ENCODE measurements around the gene C22orf15.
A peak's percentile ranks its signal among the peaks of the same experiment; 100 is the strongest.
"Not testable (repeated sequence)": the region's sequence is repeated elsewhere in the genome, so short reads cannot be mapped to it uniquely, and the experiment has no call there.

The C22orf15 gene

DNA sequence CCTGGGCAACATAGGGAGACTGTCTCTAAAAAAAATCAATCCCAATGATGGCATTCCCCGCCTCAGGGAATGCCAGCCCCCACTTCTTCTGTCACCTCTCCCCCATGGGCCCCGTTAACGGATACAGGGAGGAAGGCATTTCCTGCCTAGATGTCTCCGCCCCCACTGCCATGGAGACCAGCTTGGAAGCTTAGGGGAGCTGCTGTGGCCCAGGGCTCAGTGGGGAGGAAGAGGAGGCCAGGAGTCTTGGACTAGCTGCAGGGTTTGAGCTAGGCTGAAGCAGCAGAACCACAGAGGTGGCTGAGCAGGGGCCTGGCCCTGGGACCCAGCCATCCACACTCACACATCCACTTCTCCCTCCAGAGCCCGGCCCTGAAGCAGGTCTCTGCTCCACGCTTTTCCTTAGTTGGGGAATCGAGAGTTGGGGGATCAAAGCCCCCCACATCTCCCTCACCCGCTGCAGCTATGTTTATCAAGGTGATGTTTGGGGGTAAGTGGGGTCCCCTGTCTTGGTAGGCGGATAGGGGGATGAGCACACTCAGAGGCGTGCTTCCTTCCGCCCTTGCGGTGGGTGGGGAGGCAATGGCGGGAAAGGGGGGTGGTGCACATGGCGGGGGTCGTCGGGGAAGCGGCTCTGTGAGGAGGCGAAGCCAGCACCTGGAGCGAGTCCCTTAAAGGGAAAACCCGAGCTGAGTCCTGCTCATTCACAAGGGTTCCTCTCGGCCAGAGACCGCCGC, at the start of gene C22orf15:
TSS of gene C22orf15 (plus strand) at position 149 of the 737 bp plus-strand sequence. CDS start at position 466, 317 bp downstream.
- DNase-seq (ENCODE audit: low spot score) = no peak

- DNase-seq (ENCODE audit: low spot score) = no peak
Observed at GRCh38 chr22:23713696-23714595, 48.8 kb upstream of the C22orf15 start.

- DNase-seq (ENCODE audit: low spot score) = no peak
Observed at GRCh38 chr22:23714596-23715578, 47.9 kb upstream of the C22orf15 start.

- no peak for DNase-seq (ENCODE audit: low spot score)
Observed at GRCh38 chr22:23715806-23716375, 46.9 kb upstream of the C22orf15 start.

DNA sequence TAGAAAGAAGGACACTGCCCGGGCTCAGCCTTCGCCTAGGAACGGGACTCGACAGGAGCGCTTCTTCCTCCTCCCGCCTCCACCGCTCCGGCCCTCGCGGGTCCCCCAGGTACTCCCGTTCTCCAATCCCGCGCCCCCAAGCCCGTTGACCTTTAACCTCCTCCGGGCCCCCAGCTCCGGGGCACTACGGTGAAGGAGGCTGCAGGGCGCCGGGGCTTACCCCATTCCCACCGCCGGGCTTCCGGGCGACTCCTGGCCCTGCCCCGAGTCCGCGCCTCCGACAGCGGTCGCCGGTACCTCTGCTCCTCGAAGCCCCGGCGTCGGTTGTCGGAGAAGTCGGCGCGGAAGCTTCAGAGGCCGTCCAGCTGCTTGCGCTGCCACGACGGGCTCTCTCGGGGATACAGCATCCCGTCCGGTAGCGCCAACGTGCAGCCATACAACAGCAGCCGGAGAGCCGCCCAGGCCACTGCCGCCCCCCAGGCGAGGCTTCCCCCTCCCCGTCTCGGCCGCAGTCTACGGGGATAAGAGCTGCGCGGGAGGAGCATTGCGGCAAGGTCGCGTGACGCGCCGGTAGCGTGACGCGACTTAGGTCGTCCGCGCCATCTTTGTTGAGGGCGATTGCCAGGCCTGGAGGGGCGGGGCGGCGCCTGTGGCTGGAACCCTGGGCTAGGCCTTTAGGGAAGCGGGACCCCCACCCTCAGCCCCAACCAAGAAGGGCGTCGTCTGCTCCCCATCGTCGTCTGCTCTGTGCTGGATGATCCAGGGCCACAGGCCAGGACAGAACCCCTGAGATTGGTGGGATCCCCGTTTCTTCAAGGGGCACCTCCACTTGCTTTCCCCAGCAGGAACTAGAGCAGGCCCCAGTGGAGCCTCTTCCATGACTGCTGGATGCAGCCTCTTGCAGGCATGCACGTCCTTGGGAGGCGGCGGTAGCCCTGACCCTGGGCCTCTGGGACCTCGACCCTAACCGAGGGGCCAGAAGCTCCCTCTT, 45.7 kb upstream of the C22orf15 start:
- DNase-seq (ENCODE audit: low spot score) = peak; percentile 88

GRCh38 chr22:23718371-23719165, 44.2 kb upstream of the C22orf15 start:
- DNase-seq (ENCODE audit: low spot score) = no peak

DNA sequence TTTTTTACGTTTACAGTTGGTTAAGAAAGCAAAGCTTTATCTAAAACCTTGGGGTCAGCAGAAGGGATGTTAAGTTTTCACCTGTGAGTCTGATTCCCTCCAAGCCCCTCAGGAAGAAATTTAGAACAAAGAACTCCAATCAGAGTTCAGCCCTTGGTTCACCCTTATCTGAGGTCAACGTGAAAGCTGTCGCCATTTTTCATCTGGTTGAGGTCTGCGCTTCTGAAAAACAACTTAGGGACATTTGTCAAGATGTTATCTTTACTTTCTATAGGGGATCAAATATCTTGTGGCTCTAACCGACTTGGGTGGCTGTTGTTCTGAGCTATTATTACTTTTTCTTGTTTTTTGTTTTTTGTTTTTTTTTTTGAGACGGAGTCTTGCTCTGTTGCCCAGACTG, 41.9 kb upstream of the C22orf15 start:
- DNase-seq (ENCODE audit: low spot score) = no peak

DNA sequence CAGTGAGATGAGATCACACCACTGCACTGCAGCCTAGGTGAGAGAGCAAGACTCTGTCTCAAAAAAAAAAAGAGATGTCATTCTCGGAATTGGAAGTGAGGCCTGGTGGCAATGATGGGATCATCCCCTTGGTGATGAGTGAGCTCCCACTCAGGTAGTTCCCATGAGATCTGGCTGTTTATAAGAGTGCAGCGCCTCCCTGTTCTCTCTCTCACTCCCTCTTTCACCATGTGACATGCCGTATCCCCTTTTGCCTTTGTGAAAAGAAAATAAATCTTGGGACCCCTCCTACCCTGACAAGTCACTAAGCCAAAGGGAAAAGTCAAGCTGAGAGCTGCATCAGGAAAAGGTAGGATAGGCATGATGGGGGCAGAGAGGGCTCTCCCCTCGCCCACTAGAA, 40.6 kb upstream of the C22orf15 start:
- DNase-seq (ENCODE audit: low spot score) = no peak

DNA sequence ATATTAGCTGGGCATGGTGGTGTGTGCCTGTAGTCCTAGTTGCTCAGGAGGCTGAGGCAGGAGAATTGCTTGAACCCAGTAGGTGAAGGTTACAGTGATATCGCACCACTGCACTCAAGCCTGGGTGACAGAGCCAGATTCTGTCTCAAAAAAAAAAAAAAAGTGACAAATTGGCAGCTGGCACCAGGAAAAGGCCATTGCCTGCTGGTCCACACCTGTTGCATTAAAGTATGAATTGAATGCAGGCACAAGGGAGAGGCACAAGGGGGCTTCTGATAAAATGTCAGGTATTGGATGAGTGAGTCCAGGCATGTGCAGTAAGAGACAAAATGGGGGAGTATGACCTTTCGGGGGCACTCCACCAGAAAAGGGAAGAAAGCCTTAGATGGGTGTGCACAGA, 40.1 kb upstream of the C22orf15 start:
- DNase-seq (ENCODE audit: low spot score) = no peak

DNA sequence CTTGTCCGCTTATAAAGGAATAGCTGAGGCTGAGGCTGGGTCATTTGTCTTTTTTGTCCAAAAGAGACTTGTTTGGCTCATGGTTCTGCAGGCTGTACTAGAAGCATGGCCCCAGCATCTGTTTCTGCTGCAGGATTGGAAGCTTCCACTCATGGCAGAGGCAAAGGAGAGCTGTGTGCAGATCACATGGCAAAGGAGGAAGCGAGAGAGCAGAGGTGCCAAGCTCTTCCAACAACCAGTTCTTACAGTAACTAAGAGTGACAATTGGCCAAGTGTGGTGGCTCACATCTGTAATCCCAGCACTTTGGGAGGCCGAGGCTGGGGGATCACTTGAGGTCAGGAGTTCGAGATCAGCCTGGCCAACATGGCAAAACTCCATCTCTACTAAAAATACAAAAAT, 34.7 kb upstream of the C22orf15 start:
- not testable (repeated sequence) for DNase-seq (ENCODE audit: low spot score)

GRCh38 chr22:23737696-23738095, 25.1 kb upstream of the C22orf15 start:
- no peak for DNase-seq (ENCODE audit: low spot score)

GRCh38 chr22:23742505-23743264, 20.1 kb upstream of the C22orf15 start:
- no peak for DNase-seq (ENCODE audit: low spot score)

GRCh38 chr22:23743303-23743705, 19.5 kb upstream of the C22orf15 start:
- no peak for DNase-seq (ENCODE audit: low spot score)

DNA sequence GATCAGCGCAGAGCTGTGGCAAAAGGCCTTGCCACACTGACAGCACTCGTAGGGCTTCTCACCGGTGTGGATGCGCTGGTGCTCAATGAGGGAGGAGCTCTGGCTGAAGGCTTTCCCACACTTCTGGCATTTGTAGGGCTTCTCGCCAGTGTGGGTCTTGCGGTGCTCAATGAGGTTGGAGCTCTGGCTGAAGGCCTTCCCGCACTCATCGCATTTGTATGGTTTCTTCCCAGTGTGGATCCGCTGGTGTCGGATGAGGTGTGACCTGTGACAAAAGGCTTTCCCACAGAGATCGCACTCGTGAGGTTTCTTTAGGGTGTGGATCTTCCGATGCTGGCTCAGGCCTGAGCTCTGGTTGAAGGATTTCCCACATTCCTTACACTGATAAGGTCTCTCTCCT, 18.8 kb upstream of the C22orf15 start:
- DNase-seq (ENCODE audit: low spot score) = no peak

DNA sequence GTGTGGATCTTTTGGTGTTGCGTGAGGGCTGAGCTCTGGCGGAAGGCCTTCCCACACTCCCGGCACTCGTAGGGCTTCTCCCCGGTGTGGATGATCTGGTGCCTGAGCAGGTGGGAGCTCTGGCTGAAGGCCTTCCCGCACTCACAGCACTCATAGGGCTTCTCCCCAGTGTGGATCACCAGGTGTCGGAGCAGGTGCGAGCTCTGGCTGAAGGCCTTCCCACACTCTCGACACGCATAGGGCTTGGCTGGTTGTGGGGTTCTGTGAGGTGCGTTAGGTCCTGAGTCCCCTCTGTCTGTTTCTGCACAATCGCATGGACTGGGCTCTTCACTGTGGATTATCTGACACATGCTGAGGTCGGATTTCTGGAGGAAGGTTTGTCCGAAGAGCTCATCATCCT, 18.3 kb upstream of the C22orf15 start:
- DNase-seq (ENCODE audit: low spot score) = no peak

DNA sequence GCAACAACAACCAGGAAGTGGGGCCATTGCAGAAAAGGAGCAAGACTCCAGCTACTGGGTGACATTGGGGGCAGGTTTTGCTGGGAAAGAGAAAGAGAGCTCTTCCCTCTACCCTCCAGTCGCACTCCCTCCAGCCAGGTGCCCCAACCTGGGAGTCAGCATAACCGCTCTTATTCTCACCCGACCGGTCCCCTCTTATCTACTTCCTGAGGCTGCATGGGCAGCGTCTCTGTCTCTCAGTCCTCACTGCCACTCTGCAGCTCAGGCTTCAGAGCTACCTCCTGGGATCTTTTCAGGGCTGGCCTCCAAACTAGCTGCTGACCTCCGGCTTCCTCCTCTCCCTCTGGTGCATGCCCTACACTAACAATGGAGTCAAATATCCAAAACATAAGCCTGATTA, 17.0 kb upstream of the C22orf15 start:
- no peak for DNase-seq (ENCODE audit: low spot score)

DNA sequence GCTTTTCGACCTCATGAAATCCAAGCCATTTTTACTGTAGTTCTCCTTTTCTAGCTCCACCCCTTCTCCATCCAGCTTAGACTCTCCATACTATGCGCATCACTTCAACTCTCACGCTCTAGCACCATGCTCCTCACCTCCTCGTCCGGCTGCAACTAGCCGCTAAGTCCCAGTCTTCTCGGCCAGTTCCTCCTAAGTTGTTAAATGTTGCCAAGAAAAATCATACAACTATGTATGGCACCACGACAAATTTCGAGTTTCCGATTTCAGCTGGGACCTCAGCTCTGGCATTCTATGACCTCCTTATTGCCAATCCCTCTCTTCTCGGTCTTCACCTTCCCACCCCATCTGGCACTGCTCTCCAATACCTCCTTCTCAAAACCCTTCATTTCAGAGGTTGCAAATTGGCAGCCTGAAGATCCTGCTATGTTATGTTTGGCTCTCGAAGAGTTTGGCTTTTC, 12.9 kb upstream of the C22orf15 start:
- no peak for DNase-seq (ENCODE audit: low spot score)

- DNase-seq (ENCODE audit: low spot score) = no peak
Observed at GRCh38 chr22:23750367-23750713, 12.4 kb upstream of the C22orf15 start.

All from HuH-7 (cell line).